ENCODE measurements around the gene STPG4. TPM values are rescaled to one million over a fixed set of nuclear protein-coding genes. Genes with fewer than 3 reads are reported as not detected.
"Not testable (repeated sequence)": the region's sequence is repeated elsewhere in the genome, so short reads cannot be mapped to it uniquely, and the experiment has no call there.

The STPG4 gene
- total RNA-seq, 2 donors from 2014 or later = 1.4 TPM; not detected in 1

GRCh38 chr2:47169784-47170183 is 14.7 kb upstream of the STPG4 start:
- Histone ChIP-seq H3K4me1 (replicated peaks) (peaks cover 14% of the 10 kb centered on the region), H3K27me3 (replicated peaks; ENCODE audit: insufficient read depth) (no peaks in the 10 kb centered on the region), H3K4me3 (no peak overlapping the region), H3K27ac (no peak overlapping the region), H3K9me3 (no peaks in the 10 kb centered on the region), H3K36me3 (no peaks in the 10 kb centered on the region)
- intact Hi-C loops (cut with DNase I) = loop anchor here (5.0 kb wide), 1 partner anchor 97 kb away; no protein-coding TSS in a partner anchor
- no peak for TF ChIP-seq POLR2A (IDR thresholded peaks at IDR 0.05)
- TF ChIP-seq CTCF (IDR thresholded peaks at IDR 0.05) = no peak
- TF ChIP-seq POLR2AphosphoS5 (IDR thresholded peaks at IDR 0.05) = no peak
- DNase-seq (ENCODE audit: low spot score) = no peak
- 28% methylated on average over 2 of the region's 2 CpGs for WGBS

GRCh38 chr2:47168895-47169294 is 13.8 kb upstream of the STPG4 start:
- H3K9me3 ChIP-seq; DNase-seq (ENCODE audit: low spot score); intact Hi-C loops (cut with DNase I); H3K36me3 ChIP-seq; H3K4me3 ChIP-seq; H3K27me3 ChIP-seq (replicated peaks; ENCODE audit: insufficient read depth); H3K27ac ChIP-seq: not testable (repeated sequence)
- H3K4me1 ChIP-seq (replicated peaks) = peaks cover 14% of the 10 kb centered on the region
- WGBS = 74% methylated on average over 8 of the region's 8 CpGs

- TF ChIP-seq POLR2AphosphoS5 (IDR thresholded peaks at IDR 0.05) (no peak), CTCF (IDR thresholded peaks at IDR 0.05) (no peak), POLR2A (IDR thresholded peaks at IDR 0.05) (no peak)
- Histone ChIP-seq H3K4me3 (no peak overlapping the region), H3K4me1 (replicated peaks) (peaks cover 10% of the 10 kb centered on the region), H3K27me3 (replicated peaks; ENCODE audit: insufficient read depth) (no peaks in the 10 kb centered on the region), H3K36me3 (no peaks in the 10 kb centered on the region), H3K9me3 (no peaks in the 10 kb centered on the region), H3K27ac (no peak overlapping the region)
- whole genome bisulfite sequencing = 87% methylated on average over 5 of the region's 5 CpGs
- intact Hi-C loops (cut with DNase I) = no loop called here
- no peak for DNase-seq (ENCODE audit: low spot score)
Observed at GRCh38 chr2:47167149-47167548, 12.0 kb upstream of the STPG4 start.

GRCh38 chr2:47165001-47165555 is 10.0 kb upstream of the STPG4 start:
- Histone ChIP-seq H3K36me3 (no peaks in the 10 kb centered on the region), H3K9me3 (no peaks in the 10 kb centered on the region), H3K27ac (no peak overlapping the region), H3K27me3 (replicated peaks; ENCODE audit: insufficient read depth) (no peaks in the 10 kb centered on the region), H3K4me3 (no peak overlapping the region), H3K4me1 (replicated peaks) (peaks cover 8% of the 10 kb centered on the region)
- no peak for DNase-seq (ENCODE audit: low spot score)
- intact Hi-C loops (cut with DNase I) = no loop called here
- TF ChIP-seq POLR2A (IDR thresholded peaks at IDR 0.05) (no peak), POLR2AphosphoS5 (IDR thresholded peaks at IDR 0.05) (no peak), CTCF (IDR thresholded peaks at IDR 0.05) (no peak)

- Histone ChIP-seq H3K4me1 (replicated peaks) (no peaks in the 10 kb centered on the region), H3K36me3 (no peaks in the 10 kb centered on the region), H3K9me3 (no peaks in the 10 kb centered on the region), H3K27me3 (replicated peaks; ENCODE audit: insufficient read depth) (no peaks in the 10 kb centered on the region), H3K4me3 (no peak overlapping the region), H3K27ac (no peak overlapping the region)
- DNase-seq (ENCODE audit: low spot score) = no peak
- intact Hi-C loops (cut with DNase I) = no loop called here
- WGBS = 88% methylated on average over 3 of the region's 3 CpGs
- TF ChIP-seq POLR2A (IDR thresholded peaks at IDR 0.05) = no peak
- no peak for TF ChIP-seq POLR2AphosphoS5 (IDR thresholded peaks at IDR 0.05)
- no peak for TF ChIP-seq CTCF (IDR thresholded peaks at IDR 0.05)
Observed at GRCh38 chr2:47162780-47163179, 7.7 kb upstream of the STPG4 start.

All from prostate gland (tissue), 2 donors.